ENCODE results near the gene NUP62. TPM values are rescaled to one million over a fixed set of nuclear protein-coding genes. Genes with fewer than 3 reads are reported as not detected.

NUP62 gene
- total RNA-seq, 1 experiment from 2014 or later: 39.9 TPM

- in situ Hi-C loops (cut with HindIII; ENCODE audit: low pct_unique_long_range_greater_than_20kb, low sequenced_read_pairs): no loop called here
These were observed 38.7 kb downstream of the NUP62 start for GRCh38 chr19:49890349-49891311.

GRCh38 chr19:49889687-49890348 lies 39.5 kb downstream of the NUP62 start:
- in situ Hi-C loops (cut with HindIII; ENCODE audit: low pct_unique_long_range_greater_than_20kb, low sequenced_read_pairs): no loop called here
- DNase-seq (ENCODE audit: low read depth, low spot score): peak; percentile 60

More at GRCh38 chr19:49890349-49891311, 38.7 kb downstream of the NUP62 start:
- peak; percentile 36 for DNase-seq (ENCODE audit: low read depth, low spot score)

GRCh38 chr19:49889038-49889686 lies 40.1 kb downstream of the NUP62 start:
- in situ Hi-C loops (cut with HindIII; ENCODE audit: low pct_unique_long_range_greater_than_20kb, low sequenced_read_pairs): no loop called here
- DNase-seq (ENCODE audit: low read depth, low spot score): no peak

GRCh38 chr19:49888510-49888824 lies 40.8 kb downstream of the NUP62 start:
- no peak for DNase-seq (ENCODE audit: low read depth, low spot score)
- in situ Hi-C loops (cut with HindIII; ENCODE audit: low pct_unique_long_range_greater_than_20kb, low sequenced_read_pairs): no loop called here

GRCh38 chr19:49887665-49888509 lies 41.4 kb downstream of the NUP62 start:
- no peak for DNase-seq (ENCODE audit: low read depth, low spot score)
- in situ Hi-C loops (cut with HindIII; ENCODE audit: low pct_unique_long_range_greater_than_20kb, low sequenced_read_pairs): no loop called here

GRCh38 chr19:49887037-49887664 lies 42.2 kb downstream of the NUP62 start:
- in situ Hi-C loops (cut with HindIII; ENCODE audit: low pct_unique_long_range_greater_than_20kb, low sequenced_read_pairs): no loop called here

GRCh38 chr19:49884760-49885159 lies 44.5 kb downstream of the NUP62 start:
- DNase-seq (ENCODE audit: low read depth, low spot score): no peak
- in situ Hi-C loops (cut with HindIII; ENCODE audit: low pct_unique_long_range_greater_than_20kb, low sequenced_read_pairs): no loop called here

More at GRCh38 chr19:49887037-49887664, 42.2 kb downstream of the NUP62 start:
- DNase-seq (ENCODE audit: low read depth, low spot score): no peak

- DNase-seq (ENCODE audit: low read depth, low spot score): no peak
- in situ Hi-C loops (cut with HindIII; ENCODE audit: low pct_unique_long_range_greater_than_20kb, low sequenced_read_pairs): no loop called here
These were observed 45.2 kb downstream of the NUP62 start for GRCh38 chr19:49884109-49884508.

GRCh38 chr19:49883094-49883493 lies 46.2 kb downstream of the NUP62 start:
- in situ Hi-C loops (cut with HindIII; ENCODE audit: low pct_unique_long_range_greater_than_20kb, low sequenced_read_pairs): no loop called here

GRCh38 chr19:49882643-49883042 lies 46.7 kb downstream of the NUP62 start:
- DNase-seq (ENCODE audit: low read depth, low spot score): no peak
- in situ Hi-C loops (cut with HindIII; ENCODE audit: low pct_unique_long_range_greater_than_20kb, low sequenced_read_pairs): no loop called here

More at GRCh38 chr19:49883094-49883493, 46.2 kb downstream of the NUP62 start:
- no peak for DNase-seq (ENCODE audit: low read depth, low spot score)

- in situ Hi-C loops (cut with HindIII; ENCODE audit: low pct_unique_long_range_greater_than_20kb, low sequenced_read_pairs): no loop called here
These were observed 47.5 kb downstream of the NUP62 start for GRCh38 chr19:49881672-49882394.

GRCh38 chr19:49881186-49881585 lies 48.1 kb downstream of the NUP62 start:
- in situ Hi-C loops (cut with HindIII; ENCODE audit: low pct_unique_long_range_greater_than_20kb, low sequenced_read_pairs): no loop called here
- DNase-seq (ENCODE audit: low read depth, low spot score): no peak

More at GRCh38 chr19:49881672-49882394, 47.5 kb downstream of the NUP62 start:
- DNase-seq (ENCODE audit: low read depth, low spot score): peak; percentile 33

GRCh38 chr19:49880162-49880869 lies 49.0 kb downstream of the NUP62 start:
- no peak for DNase-seq (ENCODE audit: low read depth, low spot score)
- in situ Hi-C loops (cut with HindIII; ENCODE audit: low pct_unique_long_range_greater_than_20kb, low sequenced_read_pairs): no loop called here

- in situ Hi-C loops (cut with HindIII; ENCODE audit: low pct_unique_long_range_greater_than_20kb, low sequenced_read_pairs): no loop called here
- DNase-seq (ENCODE audit: low read depth, low spot score): peak; percentile 52
These were observed 49.9 kb downstream of the NUP62 start for GRCh38 chr19:49879243-49879963.

- no peak for DNase-seq (ENCODE audit: low read depth, low spot score)
- in situ Hi-C loops (cut with HindIII; ENCODE audit: low pct_unique_long_range_greater_than_20kb, low sequenced_read_pairs): no loop called here
These were observed 50.6 kb downstream of the NUP62 start for GRCh38 chr19:49878744-49879070.

Data from SK-MEL-5 (cell line).